GM21526 (cell line): ENCODE results near the gene DENND4C.
A peak's percentile ranks its signal among the peaks of the same experiment; 100 is the strongest.
"Not testable (repeated sequence)": the region's sequence is repeated elsewhere in the genome, so short reads cannot be mapped to it uniquely, and the experiment has no call there.

Experiments
- ATAC-seq: cut with Tn5 transposase; IDR thresholded peaks from one replicate; pipeline ENCODE4 v1.9.1; 2021; ENCODE audit warnings: moderate library complexity; ENCODE audit not compliant: unreplicated experiment, low FRiP score

DENND4C gene

DNA sequence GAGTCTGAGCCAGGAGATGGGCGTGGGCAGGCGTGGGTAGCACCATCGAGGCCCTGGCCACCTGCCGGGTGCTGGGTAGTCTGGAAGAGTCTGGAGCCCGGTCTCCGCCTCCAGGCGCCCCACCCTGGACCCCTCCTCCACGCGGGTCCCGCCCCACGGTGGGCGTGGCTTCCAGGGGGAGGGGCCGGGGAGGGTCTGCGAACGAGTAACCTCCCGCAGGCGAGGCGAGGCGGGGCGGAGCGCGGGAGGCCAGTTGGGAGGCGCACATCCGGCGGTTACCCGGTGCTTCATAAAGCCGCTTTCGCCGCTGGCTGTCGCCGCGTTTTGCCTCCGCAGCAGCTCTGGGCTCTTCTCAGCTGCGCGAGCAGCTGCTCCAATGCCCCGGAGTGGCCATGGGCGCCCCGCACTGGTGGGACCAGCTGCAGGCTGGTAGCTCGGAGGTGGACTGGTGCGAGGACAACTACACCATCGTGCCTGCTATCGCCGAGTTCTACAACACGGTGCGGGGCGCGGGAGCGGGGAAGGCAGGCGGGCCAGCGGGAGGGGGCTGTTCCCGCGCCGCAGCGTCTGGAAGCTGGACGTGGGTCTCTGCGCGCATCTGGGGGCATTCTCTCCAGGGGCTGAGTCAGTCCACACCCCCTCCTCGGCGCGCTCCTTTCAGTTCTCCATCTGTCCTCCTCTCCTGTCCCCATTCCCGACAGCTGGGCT, 178.4 kb downstream of the DENND4C start, which contains the start of gene ACER2:
Gene ACER2, plus strand, starts transcription at position 317 of the 708 bp plus-strand sequence. Its CDS starts 76 bp downstream, at position 393.
- ATAC-seq: peak; percentile 93

DNA sequence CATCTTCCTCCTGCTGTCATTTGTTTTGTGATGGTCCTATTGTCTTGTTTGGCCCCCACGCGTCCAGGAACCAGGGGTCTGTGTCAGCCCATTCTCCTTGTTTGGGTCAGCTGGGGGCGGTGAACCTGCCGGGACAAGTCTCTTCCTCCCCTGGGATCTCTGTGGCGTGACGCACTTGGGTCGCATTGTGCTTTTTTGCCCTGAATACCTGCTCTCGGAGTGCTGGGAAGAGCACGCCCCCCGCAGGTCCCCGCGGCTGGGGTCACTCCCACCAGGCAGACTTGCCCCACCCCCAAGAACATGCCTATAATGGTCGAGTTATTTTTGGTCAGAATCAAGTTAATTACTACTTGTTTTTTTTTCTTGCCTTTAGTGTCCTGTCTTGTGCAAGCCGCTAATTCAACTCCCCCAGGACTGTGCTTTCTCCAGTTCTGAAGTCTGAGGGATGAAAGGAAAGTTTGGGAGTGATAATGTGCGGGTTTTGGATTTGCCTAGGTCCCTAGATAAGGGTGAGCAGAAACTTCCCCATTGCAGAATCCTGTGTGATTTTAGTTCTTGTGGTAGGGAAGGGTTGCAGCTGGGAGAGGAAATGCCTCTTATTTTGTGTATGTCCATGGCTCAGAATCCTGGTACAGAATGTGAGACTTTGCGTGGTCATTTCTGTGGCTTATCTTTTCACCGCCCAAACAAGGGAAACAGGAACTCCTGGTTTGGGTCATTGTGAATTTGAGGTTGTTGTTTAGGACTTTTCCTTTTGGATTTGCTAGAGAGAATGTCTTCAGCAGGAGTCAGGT, 179.1 kb downstream of the DENND4C start:
- no peak for ATAC-seq

DNA sequence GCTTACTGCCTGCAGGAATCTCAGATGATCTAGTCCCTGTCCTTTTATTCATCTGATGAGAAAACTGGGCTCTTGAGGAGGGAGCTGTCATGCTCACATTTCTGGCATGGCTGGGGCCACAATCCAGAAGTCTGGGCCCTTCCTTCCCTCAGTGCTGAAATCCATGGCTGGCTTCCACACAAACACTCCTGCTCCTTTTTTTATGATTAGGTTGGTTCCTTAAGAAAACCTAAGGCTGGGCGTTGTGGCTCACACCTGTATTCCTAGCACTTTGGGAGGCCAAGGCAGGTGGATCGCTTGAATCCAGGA, 179.7 kb downstream of the DENND4C start:
- ATAC-seq: no peak

DNA sequence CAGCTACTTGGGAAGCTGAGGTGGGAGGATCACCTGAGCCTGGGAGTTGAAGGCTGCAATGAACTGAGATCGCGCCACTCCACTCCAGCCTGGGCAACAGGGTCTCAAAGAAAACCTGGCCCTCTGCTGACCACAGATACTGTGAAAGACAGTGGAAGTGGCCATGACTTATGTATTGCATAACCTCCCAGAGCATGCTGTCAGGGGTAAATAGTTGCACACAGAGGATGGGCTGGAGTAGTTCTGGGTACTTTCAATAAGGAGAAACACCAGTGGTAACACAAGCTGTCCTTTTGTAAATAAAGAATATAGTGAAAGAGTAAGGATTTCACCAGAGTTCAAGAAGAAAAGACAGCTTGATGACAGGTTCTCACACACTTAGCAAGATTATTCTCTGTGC, 180.1 kb downstream of the DENND4C start:
- no peak for ATAC-seq

DNA sequence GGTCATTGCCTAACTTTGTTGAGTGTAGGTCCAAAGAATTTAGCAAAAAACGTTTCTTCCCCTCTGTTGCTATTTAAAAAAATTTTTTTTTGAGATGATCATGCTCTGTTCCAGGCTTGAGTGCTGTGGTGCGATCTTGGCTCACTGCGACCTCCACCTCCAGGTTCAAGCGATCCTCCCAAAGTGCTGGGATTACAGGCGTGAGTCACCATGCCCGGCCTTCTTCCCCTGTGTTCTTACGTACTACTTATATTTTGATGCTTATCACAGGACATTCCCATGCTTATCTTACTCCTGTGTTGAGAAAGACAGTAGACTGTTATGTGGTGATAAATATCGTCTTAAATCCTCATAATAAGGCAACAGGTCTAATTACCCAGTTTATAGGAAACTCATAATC, 180.8 kb downstream of the DENND4C start:
- ATAC-seq: no peak

DNA sequence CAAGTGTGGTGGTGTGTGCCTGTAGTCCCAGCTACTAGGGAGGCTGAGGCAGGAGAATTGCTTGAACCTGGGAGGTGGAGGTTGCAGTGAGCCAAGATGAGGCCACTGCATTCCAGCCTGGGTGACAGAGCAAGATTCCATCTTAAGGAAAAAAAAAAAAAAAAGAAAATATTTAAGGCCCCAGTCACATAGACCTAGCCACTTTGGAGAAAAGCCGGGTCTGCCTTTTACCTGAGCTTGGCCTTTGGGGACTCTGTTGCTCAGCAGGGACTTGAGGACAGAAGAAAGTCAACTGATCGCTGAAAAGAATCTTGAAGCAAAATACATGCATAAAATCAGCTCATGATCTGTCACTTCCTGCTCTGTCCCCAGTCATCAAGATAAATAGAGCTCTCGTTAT, 183.0 kb downstream of the DENND4C start:
- ATAC-seq: not testable (repeated sequence)

DNA sequence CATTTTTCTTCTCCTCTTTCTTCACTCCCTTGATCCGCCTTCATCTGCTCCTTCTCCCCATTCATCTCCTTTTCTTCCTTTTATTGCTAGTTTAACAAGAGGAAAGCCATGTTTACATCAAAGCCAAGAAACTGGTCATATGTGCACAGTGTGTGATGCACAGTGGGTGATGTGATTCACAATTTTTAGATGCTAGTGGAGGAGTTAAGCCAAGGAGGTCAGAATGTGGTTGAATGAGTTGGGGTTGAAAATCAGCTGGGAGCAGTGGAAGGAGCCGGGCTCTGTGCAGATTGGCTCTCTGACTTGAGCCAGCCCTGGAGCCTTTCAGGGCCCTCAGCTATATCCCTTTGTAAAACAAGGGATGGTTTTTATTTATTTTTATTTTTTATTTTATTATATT, 185.7 kb downstream of the DENND4C start:
- ATAC-seq: no peak

DNA sequence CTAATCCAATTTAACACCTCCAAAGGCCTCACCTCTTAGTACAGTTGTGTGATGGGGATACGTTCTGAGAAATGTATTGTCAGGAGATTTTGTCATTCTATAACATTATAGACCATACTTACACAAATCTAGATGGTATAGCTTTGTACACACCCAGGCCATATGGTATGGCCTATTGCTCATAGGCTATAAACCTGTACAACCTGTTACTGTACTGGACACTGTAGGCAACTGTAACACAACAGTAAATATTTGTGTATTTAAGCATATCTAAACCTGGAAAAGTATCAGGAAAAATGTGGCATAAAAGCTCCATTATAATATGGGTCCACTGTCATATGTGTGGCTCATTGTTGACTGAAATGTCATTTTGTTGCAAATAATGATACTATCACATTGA, 190.4 kb downstream of the DENND4C start:
- no peak for ATAC-seq
